Endothelial cell of umbilical vein (primary cell): ENCODE results near the gene PGF. TPM values are rescaled to one million over a fixed set of nuclear protein-coding genes. Genes with fewer than 3 reads are reported as not detected.

Source experiments
- BruUV-seq: library from RNA; stranded (reverse); fragments of 400-500 nt; replicated peaks from 2 replicates; lab custom pipeline; 2021; lab: Mats Ljungman, UMichigan
- CTCF ChIA-PET: fragments of 300-600, 350-600 bp; sonication (Branson Sonifier 250); formaldehyde crosslinking; loops from one replicate; lab custom pipeline; 2021; ENCODE audit warnings: antibody characterized with exemption, inconsistent platforms; lab: Charles Lee
- POLR2A ChIA-PET: fragments of 300-600, 350-600 bp; sonication (Branson Sonifier 250); formaldehyde crosslinking; loops from one replicate; lab custom pipeline; 2021; ENCODE audit warnings: antibody characterized with exemption, inconsistent platforms; lab: Charles Lee
- DNase-seq: peaks from one replicate; pipeline ENCODE4 v3.0.0-alpha.2; 2011; ENCODE audit warnings: low read depth, low spot score
- FAIRE-seq: peaks from 2 replicates; lab custom pipeline; 2011; peaks lifted over from hg19 to GRCh38; lab: Jason Lieb, UNC
- H2AFZ ChIP-seq: 2 replicates; pipeline ENCODE4 v1.6.0; 2012; ENCODE audit warnings: low read depth, low read length, control low read depth, inconsistent platforms
- H3K27ac ChIP-seq: 2 replicates; pipeline ENCODE4 v1.5.1; 2011; ENCODE audit warnings: low read depth, mild to moderate bottlenecking, control low read depth, low read length, moderate library complexity; ENCODE audit not compliant: insufficient read depth
- H3K27me3 ChIP-seq, 2 experiments: 2 replicates each; pipeline versions ENCODE4 v1.6.0 to v1.6.1; 2011; ENCODE audit warnings: low read length in 2 of 2, mixed read lengths in 1 of 2; ENCODE audit not compliant: control insufficient read depth in 2 of 2, insufficient read depth in 2 of 2
- H3K36me3 ChIP-seq, 2 experiments: 2 replicates in 1 of 2; 3 replicates in 1 of 2; pipeline ENCODE4 v1.5.1; 2011; ENCODE audit warnings: low read length in 2 of 2, mild to moderate bottlenecking in 1 of 2, moderate library complexity in 1 of 2; ENCODE audit not compliant: control insufficient read depth in 2 of 2, insufficient read depth in 2 of 2; ENCODE audit errors: extremely low read depth in 1 of 2
- H3K4me1 ChIP-seq: 3 replicates; pipeline ENCODE4 v1.5.1; 2011; ENCODE audit warnings: mild to moderate bottlenecking, low read length; ENCODE audit not compliant: control insufficient read depth, insufficient read depth; ENCODE audit errors: extremely low read depth
- H3K4me2 ChIP-seq: 2 replicates; pipeline ENCODE4 v1.6.1; 2011; ENCODE audit warnings: low read length, control low read depth, mixed read lengths; ENCODE audit not compliant: insufficient read depth
- H3K4me3 ChIP-seq, 3 experiments: fragments of 200-600 bp in 1 of 3; sonication (generic), shearing (Covaris generic) in 1 of 3; replicated peaks in 1 of 3; 2 replicates each; pipeline ENCODE4 v1.5.1; 2011 to 2016; ENCODE audit warnings: control low read depth in 3 of 3, low read length in 3 of 3, mild to moderate bottlenecking in 2 of 3, inconsistent platforms in 1 of 3, low read depth in 1 of 3, moderate library complexity in 1 of 3; ENCODE audit not compliant: insufficient read depth in 1 of 3
- H3K79me2 ChIP-seq: 2 replicates; pipeline ENCODE4 v1.6.0; 2012; ENCODE audit warnings: low read length, inconsistent platforms; ENCODE audit not compliant: control insufficient read depth, insufficient read depth
- H3K9ac ChIP-seq: replicated peaks from 2 replicates; pipeline ENCODE3; 2011; ENCODE audit warnings: low read length, control low read depth; ENCODE audit not compliant: insufficient read depth; ENCODE audit errors: extremely low read depth
- H3K9me1 ChIP-seq: replicated peaks from 3 replicates; pipeline ENCODE4 v1.6.0; 2011; ENCODE audit warnings: mild to moderate bottlenecking, low read length; ENCODE audit not compliant: control insufficient read depth, insufficient read depth; ENCODE audit errors: extremely low read depth
- H3K9me3 ChIP-seq: replicated peaks from 2 replicates; pipeline ENCODE4 v1.5.1; 2012; ENCODE audit warnings: low read length, inconsistent platforms; ENCODE audit not compliant: control insufficient read depth, insufficient read depth
- H4K20me1 ChIP-seq: replicated peaks from 2 replicates; pipeline ENCODE3; 2011; ENCODE audit warnings: mild to moderate bottlenecking, low read length; ENCODE audit not compliant: control insufficient read depth, insufficient read depth; ENCODE audit errors: extremely low read depth
- EZH2 ChIP-seq: IDR thresholded peaks from 2 replicates; pipeline ENCODE4 v1.6.1; 2012; ENCODE audit warnings: borderline replicate concordance, low read depth, mild to moderate bottlenecking, moderate library complexity, low read length, inconsistent platforms; ENCODE audit not compliant: severe bottlenecking
- FOS ChIP-seq: IDR thresholded peaks from 2 replicates; pipeline ENCODE4 v1.6.1; 2011; ENCODE audit warnings: mild to moderate bottlenecking, low read length, moderate library complexity, borderline replicate concordance; ENCODE audit not compliant: insufficient read depth
- GATA2 ChIP-seq: IDR thresholded peaks from 2 replicates; pipeline ENCODE4 v1.7.0; 2011; ENCODE audit warnings: low read depth, mild to moderate bottlenecking, moderate library complexity, mixed read lengths, low read length; ENCODE audit not compliant: insufficient read length, insufficient read depth
- JUN ChIP-seq: IDR thresholded peaks from 2 replicates; pipeline ENCODE4 v1.6.1; 2011; ENCODE audit warnings: borderline replicate concordance, low read depth; ENCODE audit not compliant: insufficient read length, insufficient read depth
- MYC ChIP-seq: IDR thresholded peaks from one replicate; pipeline ENCODE4 v1.6.1; 2011; ENCODE audit warnings: mild to moderate bottlenecking, low read depth, low read length
- POLR2A ChIP-seq: IDR thresholded peaks from 2 replicates; pipeline ENCODE4 v1.6.1; 2012; ENCODE audit warnings: low read depth, mild to moderate bottlenecking, control low read depth, low read length
- POLR2AphosphoS5 ChIP-seq: IDR thresholded peaks from 2 replicates; pipeline ENCODE4 v1.6.1; 2012; ENCODE audit warnings: low read depth, mild to moderate bottlenecking, control low read depth, low read length, moderate library complexity; ENCODE audit not compliant: insufficient read depth
- dilution Hi-C: fragments of 300-500 bp; cut with MboI; formaldehyde crosslinking; loops from one replicate; pipeline ENCODE4 v1.15.0; 2019; ENCODE audit warnings: low sequenced_read_pairs; ENCODE audit not compliant: extremely low pct_ligation_motif_present
- intact Hi-C: fragments of 100-400 bp; cut with micrococcal nuclease; formaldehyde crosslinking; loops from one replicate; pipeline ENCODE4 v1.10.0; 2022
- polyA plus RNA-seq, 4 experiments: library from polyadenylated mRNA; depleted of rRNA in 3 of 4; stranded (reverse) in 3 of 4; unstranded in 1 of 4; fragments of >200 nt; gene quantifications; 2 replicates each; pipeline versions ENCODE4 v1.2.1 to v1.2.3, GENCODE V29; 2011 to 2012; ENCODE audit warnings: missing spikeins in 1 of 4
- total RNA-seq: library from RNA; stranded (reverse); gene quantifications from 2 replicates; pipeline ENCODE4 v1.2.3, GENCODE V29; 2021
- TF ChIP-seq, protein P1 (sequence below): IDR thresholded peaks from 2 replicates; pipeline ENCODE4 v1.6.1; 2011; ENCODE audit not compliant: insufficient read depth, insufficient read length
- TF ChIP-seq, protein P2 (sequence below), 2 donors: IDR thresholded peaks; 1 replicate in 1 of 2; 2 replicates in 1 of 2; pipeline ENCODE4 v1.5.1; 2011; ENCODE audit warnings: low read length in 2 of 2, mild to moderate bottlenecking in 2 of 2, moderate library complexity in 2 of 2, control low read depth in 1 of 2, inconsistent platforms in 1 of 2, low read depth in 1 of 2; ENCODE audit not compliant: insufficient read depth in 1 of 2; ENCODE audit errors: extremely low read depth in 1 of 2

PGF gene
- total and polyA plus RNA-seq, 2 donors (not counting 3 experiments of a cell fraction or from before 2014, with no cell fraction given) = 89.0 to 206 TPM

DNA sequence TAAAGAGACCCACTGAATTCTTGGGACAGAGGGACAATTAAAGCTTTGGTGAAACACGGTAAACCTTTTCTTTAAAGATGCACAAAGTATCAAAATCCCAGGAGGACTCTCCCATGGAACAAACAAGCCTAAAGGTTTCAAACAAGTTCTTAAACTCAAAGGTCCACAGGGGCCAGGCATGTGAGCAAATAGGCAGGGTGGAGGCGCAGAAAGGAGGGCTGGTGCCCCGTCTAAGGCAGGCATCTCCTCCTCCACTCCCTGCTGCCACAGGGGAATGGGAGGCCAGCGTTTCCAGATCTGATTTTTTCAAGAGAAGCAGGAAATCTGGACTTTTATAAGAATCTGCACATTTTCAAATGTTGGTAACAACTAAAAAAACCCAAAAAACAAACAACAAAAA, 40.0 kb downstream of the PGF start:
- H4K20me1 ChIP-seq = no peaks in the 10 kb centered on the region
- H3K36me3 ChIP-seq = no peaks in the 10 kb centered on the region
- H3K4me2 ChIP-seq = no peak overlapping the region
- no peaks in the 10 kb centered on the region for H3K27me3 ChIP-seq
- TF ChIP-seq EZH2 = no peak
- no peak for TF ChIP-seq POLR2A
- no peak for TF ChIP-seq GATA2
- no peak for TF ChIP-seq JUN
- TF ChIP-seq POLR2AphosphoS5 = no peak
- TF ChIP-seq MYC = no peak
- TF ChIP-seq, protein P1, sequence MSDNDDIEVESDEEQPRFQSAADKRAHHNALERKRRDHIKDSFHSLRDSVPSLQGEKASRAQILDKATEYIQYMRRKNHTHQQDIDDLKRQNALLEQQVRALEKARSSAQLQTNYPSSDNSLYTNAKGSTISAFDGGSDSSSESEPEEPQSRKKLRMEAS = no peak
- no peak for TF ChIP-seq FOS
- TF ChIP-seq, protein P2, sequence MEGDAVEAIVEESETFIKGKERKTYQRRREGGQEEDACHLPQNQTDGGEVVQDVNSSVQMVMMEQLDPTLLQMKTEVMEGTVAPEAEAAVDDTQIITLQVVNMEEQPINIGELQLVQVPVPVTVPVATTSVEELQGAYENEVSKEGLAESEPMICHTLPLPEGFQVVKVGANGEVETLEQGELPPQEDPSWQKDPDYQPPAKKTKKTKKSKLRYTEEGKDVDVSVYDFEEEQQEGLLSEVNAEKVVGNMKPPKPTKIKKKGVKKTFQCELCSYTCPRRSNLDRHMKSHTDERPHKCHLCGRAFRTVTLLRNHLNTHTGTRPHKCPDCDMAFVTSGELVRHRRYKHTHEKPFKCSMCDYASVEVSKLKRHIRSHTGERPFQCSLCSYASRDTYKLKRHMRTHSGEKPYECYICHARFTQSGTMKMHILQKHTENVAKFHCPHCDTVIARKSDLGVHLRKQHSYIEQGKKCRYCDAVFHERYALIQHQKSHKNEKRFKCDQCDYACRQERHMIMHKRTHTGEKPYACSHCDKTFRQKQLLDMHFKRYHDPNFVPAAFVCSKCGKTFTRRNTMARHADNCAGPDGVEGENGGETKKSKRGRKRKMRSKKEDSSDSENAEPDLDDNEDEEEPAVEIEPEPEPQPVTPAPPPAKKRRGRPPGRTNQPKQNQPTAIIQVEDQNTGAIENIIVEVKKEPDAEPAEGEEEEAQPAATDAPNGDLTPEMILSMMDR (IDR thresholded peaks at IDR 0.05; ENCODE audit: extremely low read depth in 1 of 2, insufficient read depth in 1 of 2, low read depth in 1 of 2, low read length in 2 of 2) = no peak
- intact Hi-C loops = no loop called here
- no peak overlapping the region for H3K4me3 ChIP-seq
- H2AFZ ChIP-seq = no peak overlapping the region
- no peak overlapping the region for H3K9ac ChIP-seq
- H3K79me2 ChIP-seq = no peaks in the 10 kb centered on the region
- DNase-seq = no peak
- no peaks in the 10 kb centered on the region for H3K9me3 ChIP-seq
- FAIRE-seq = no peak
- H3K27ac ChIP-seq = no peak overlapping the region
- ChIA-PET POLR2A (no interaction called here), CTCF (interaction anchor here (1.6 to 4.5 kb wide), 3 partner anchors 24 to 174 kb away, joined by 3 to 53 read pairs (median 5); no protein-coding TSS in a partner anchor)
- H3K4me1 ChIP-seq = peaks cover 2% of the 10 kb centered on the region
- H3K9me1 ChIP-seq = no peaks in the 10 kb centered on the region
- no TSS peak for BruUV-seq
- dilution Hi-C loops = no loop called here
